Stomach (tissue), 4 donors: ENCODE data around the gene STEAP4.

Source experiments
- POLR2A ChIP-seq, 4 donors: fragments of 450-650 bp; IDR thresholded peaks; one replicate each; pipeline ENCODE4 v1.6.1; 2016; ENCODE audit warnings: antibody characterized with exemption in 4 of 4, control low read depth in 2 of 4, mild to moderate bottlenecking in 1 of 4, moderate library complexity in 1 of 4
- POLR2AphosphoS5 ChIP-seq, 3 donors: sonication (generic); formaldehyde crosslinking; IDR thresholded peaks; one replicate each; pipeline ENCODE4 v1.6.1; 2016; ENCODE audit warnings: antibody characterized with exemption in 3 of 3
- TF ChIP-seq, protein P1 (sequence below), 7 experiments: fragments of 450-650 bp in 4 of 7; fragments of 200-600 bp in 3 of 7; sonication (generic) in 3 of 7; IDR thresholded peaks; one replicate each; pipeline ENCODE4 v1.5.1; 2016 to 2019; ENCODE audit warnings: antibody characterized with exemption in 7 of 7, control low read depth in 2 of 7, mild to moderate bottlenecking in 1 of 7

DNA sequence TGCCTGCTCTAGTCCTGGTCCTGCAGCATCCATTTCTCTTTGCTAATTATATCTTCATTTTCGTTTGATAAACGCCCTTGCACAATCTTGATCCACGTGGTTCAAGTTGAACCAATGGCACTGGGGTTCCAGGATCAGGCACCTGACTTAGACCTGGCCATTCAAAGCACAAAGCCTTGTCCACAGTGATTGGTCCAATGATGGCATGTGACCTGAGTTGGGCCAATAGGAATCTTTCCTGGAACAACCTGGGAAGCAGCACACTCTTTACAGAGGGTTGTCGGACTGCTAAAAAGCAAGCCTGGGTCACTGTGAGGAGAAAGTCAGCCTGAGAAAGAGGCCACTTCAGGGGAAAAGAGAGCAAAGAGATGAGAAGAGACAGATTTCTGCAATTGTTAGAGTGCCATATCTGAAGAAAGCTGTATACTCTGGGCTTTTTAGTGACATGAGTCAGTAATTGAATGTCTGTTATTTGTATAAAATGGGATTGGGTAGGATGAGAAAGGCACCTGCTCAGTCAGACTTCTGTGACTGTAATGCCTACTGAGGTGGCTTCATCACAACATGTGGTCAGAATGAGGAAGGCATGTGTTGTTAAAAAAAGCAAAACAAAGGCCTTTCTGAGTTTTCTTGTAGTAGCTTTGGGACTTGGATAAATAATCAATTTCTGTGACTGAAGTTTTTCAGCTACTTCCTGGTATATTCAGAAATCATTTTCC, 4.4 kb upstream of the STEAP4 start:
- TF ChIP-seq, protein P1, sequence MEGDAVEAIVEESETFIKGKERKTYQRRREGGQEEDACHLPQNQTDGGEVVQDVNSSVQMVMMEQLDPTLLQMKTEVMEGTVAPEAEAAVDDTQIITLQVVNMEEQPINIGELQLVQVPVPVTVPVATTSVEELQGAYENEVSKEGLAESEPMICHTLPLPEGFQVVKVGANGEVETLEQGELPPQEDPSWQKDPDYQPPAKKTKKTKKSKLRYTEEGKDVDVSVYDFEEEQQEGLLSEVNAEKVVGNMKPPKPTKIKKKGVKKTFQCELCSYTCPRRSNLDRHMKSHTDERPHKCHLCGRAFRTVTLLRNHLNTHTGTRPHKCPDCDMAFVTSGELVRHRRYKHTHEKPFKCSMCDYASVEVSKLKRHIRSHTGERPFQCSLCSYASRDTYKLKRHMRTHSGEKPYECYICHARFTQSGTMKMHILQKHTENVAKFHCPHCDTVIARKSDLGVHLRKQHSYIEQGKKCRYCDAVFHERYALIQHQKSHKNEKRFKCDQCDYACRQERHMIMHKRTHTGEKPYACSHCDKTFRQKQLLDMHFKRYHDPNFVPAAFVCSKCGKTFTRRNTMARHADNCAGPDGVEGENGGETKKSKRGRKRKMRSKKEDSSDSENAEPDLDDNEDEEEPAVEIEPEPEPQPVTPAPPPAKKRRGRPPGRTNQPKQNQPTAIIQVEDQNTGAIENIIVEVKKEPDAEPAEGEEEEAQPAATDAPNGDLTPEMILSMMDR (IDR thresholded peaks at IDR 0.05), result no peak
- TF ChIP-seq POLR2A (IDR thresholded peaks at IDR 0.05), result no peak
- TF ChIP-seq POLR2AphosphoS5 (IDR thresholded peaks at IDR 0.05), result no peak
